CD4-positive, alpha-beta T cell (primary cell): ENCODE results near the gene ST6GALNAC4. TPM values are rescaled to one million over a fixed set of nuclear protein-coding genes. Genes with fewer than 3 reads are reported as not detected.

ENCODE experiments used
- ATAC-seq: fragments of 200-7000 bp; cut with Tn5 transposase; one replicate; pipeline ENCODE4 v1.10.0; 2022; ENCODE audit warnings: mild to moderate bottlenecking; ENCODE audit not compliant: poor library complexity
- CTCF ChIA-PET: fragments of 350-600 bp; sonication (Branson Sonifier 250); formaldehyde crosslinking; loops from one replicate; lab custom pipeline; 2021; ENCODE audit warnings: antibody characterized with exemption, inconsistent platforms; lab: Charles Lee
- POLR2A ChIA-PET: fragments of 350-600 bp; sonication (Branson Sonifier 250); formaldehyde crosslinking; loops from one replicate; lab custom pipeline; 2021; ENCODE audit warnings: antibody characterized with exemption, inconsistent platforms; lab: Charles Lee
- DNase-seq, 14 experiments: peaks; one replicate each; pipeline ENCODE4 v3.0.0-alpha.2; 2013 to 2020; ENCODE audit warnings: mixed read lengths in 2 of 14
- H3K27ac ChIP-seq, 2 donors: one replicate each; pipeline versions ENCODE4 v1.5.1 to v1.7.0; 2013; ENCODE audit warnings: low read length in 2 of 2, low read depth in 1 of 2, mild to moderate bottlenecking in 1 of 2
- H3K27me3 ChIP-seq, 2 experiments: 1 replicate in 1 of 2; 2 replicates in 1 of 2; pipeline versions ENCODE4 v1.6.1 to v1.7.0; 2013; ENCODE audit warnings: low read length in 2 of 2, control low read depth in 1 of 2, mild to moderate bottlenecking in 1 of 2, moderate library complexity in 1 of 2; ENCODE audit not compliant: insufficient read depth in 2 of 2, control insufficient read depth in 1 of 2
- H3K36me3 ChIP-seq: one replicate; pipeline ENCODE4 v1.6.1; 2013; ENCODE audit warnings: low read length, control low read depth; ENCODE audit not compliant: insufficient read depth
- H3K4me1 ChIP-seq: one replicate; pipeline ENCODE4 v1.6.1; 2013; ENCODE audit warnings: low read length, control low read depth; ENCODE audit not compliant: insufficient read depth
- H3K4me3 ChIP-seq: one replicate; pipeline ENCODE4 v1.5.1; 2013; ENCODE audit warnings: mild to moderate bottlenecking, low read length, moderate library complexity
- H3K9me3 ChIP-seq, 2 experiments: 1 replicate in 1 of 2; 2 replicates in 1 of 2; pipeline versions ENCODE4 v1.6.1 to v1.7.0; 2013; ENCODE audit warnings: low read length in 2 of 2, mild to moderate bottlenecking in 2 of 2, control low read depth in 1 of 2, moderate library complexity in 1 of 2; ENCODE audit not compliant: control insufficient read depth in 1 of 2, insufficient read depth in 1 of 2
- H3K27ac Mint-ChIP-seq: one replicate; pipeline ENCODE4 v1.8.0; 2020; ENCODE audit warnings: mixed read lengths
- H3K27me3 Mint-ChIP-seq: one replicate; pipeline ENCODE4 v1.8.0; 2021; ENCODE audit warnings: mixed read lengths
- H3K36me3 Mint-ChIP-seq: one replicate; pipeline ENCODE4 v1.8.0; 2021; ENCODE audit warnings: low read depth, mixed read lengths
- H3K4me1 Mint-ChIP-seq: one replicate; pipeline ENCODE4 v1.8.0; 2021; ENCODE audit warnings: low read depth, mixed read lengths
- H3K4me3 Mint-ChIP-seq: one replicate; pipeline ENCODE4 v1.8.0; 2020; ENCODE audit warnings: mild to moderate bottlenecking, mixed read lengths
- H3K9me3 Mint-ChIP-seq: one replicate; pipeline ENCODE4 v1.8.0; 2020; ENCODE audit warnings: mixed read lengths
- CTCF ChIP-seq: fragments of 200-600 bp; IDR thresholded peaks from one replicate; pipeline ENCODE4 v1.8.0; 2022; ENCODE audit warnings: antibody characterized with exemption, mild to moderate bottlenecking
- intact Hi-C, 2 experiments: fragments of 100-400 bp; cut with DNase I in 1 of 2; cut with micrococcal nuclease in 1 of 2; formaldehyde crosslinking; loops; one replicate each; pipeline versions ENCODE4 v1.15.1 to v1.9.0; 2023 to 2025; cut with DNase I, micrococcal nuclease
- total RNA-seq, 174 experiments: library from RNA in 2 of 174; stranded (reverse) in 2 of 174; gene quantifications; one replicate each; pipeline ENCODE4 v1.2.3 and lab custom pipeline; 2021 to 2026

The ST6GALNAC4 gene
- total RNA-seq, 2 experiments from 2014 or later, result 28.7 to 30.2 TPM

DNA sequence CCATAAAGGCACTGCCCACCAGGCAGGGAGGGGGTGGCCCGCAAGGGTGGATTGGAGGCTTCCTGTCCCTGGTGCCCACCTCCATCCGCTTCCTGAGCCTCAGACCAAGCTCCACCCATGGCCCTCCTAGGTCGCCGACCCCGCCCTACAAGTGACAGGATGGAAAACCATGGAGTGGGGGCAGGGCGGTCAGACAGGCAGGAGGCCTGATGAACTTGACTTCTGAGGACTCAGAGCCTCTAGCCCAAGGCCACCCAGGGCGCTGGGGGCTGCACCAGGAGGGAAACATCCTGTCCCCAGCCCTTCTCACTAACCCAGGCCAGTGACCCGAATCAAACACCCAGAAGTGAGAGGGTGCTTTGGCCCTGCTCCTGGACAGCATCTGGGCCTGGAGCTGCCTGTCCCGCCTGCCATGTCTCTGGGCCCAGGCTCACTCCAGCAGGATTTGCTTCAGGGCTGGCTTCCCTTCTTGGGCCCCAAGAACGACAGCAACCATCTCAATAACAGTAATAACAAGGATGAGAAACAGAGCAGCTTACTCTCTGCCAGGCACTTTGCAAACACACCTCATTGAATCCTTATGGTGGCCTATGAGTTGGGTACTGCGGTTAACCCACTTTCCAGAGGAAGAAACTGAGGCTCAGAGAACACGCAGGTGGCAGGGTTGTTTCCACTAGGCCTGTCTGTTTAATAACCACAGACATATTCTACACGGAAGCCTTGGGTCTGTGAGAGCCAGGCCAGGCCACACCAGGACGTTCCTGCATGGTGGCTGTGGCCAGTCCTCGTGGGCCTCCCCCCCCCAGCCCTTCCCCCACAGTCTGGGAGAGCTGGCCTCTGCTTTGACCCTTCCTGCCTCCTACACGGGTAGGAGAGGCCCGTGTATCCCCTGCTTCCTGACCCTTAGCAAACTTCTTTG is 13.0 kb downstream of the ST6GALNAC4 start:
- H3K27me3 Mint-ChIP-seq, result no peaks in the 10 kb centered on the region
- H3K4me3 Mint-ChIP-seq, result peak overlapping the region; percentile 89
- CTCF ChIA-PET, result interaction anchor here (1.0 kb wide), 1 partner anchor 34 kb away, joined by 5 read pairs; no protein-coding TSS in a partner anchor
- intact Hi-C loops, result no loop called here
- peaks cover 26% of the 10 kb centered on the region for H3K36me3 Mint-ChIP-seq
- peaks cover 70% of the 10 kb centered on the region for H3K4me1 ChIP-seq
- peak overlapping the region; percentile 95 to 98 for H3K27ac ChIP-seq
- no peaks in the 10 kb centered on the region for H3K27me3 ChIP-seq
- peak overlapping the region; percentile 63 for H3K4me3 ChIP-seq
- H3K27ac Mint-ChIP-seq, result peak overlapping the region; percentile 98
- no peak for ATAC-seq
- no peak for TF ChIP-seq CTCF
- no peaks in the 10 kb centered on the region for H3K9me3 ChIP-seq
- no peaks in the 10 kb centered on the region for H3K9me3 Mint-ChIP-seq
- peaks cover 12% of the 10 kb centered on the region for H3K36me3 ChIP-seq
- peak in 12 of 14 experiments; percentile 50 to 94 (median 61) for DNase-seq
- H3K4me1 Mint-ChIP-seq, result peaks cover 61% of the 10 kb centered on the region
- POLR2A ChIA-PET, result interaction anchor here (0.6 to 5.0 kb wide), 10 partner anchors 12 to 297 kb away, joined by 3 to 77 read pairs (median 3); partner anchors contain the start of gene ST6GALNAC4

DNA sequence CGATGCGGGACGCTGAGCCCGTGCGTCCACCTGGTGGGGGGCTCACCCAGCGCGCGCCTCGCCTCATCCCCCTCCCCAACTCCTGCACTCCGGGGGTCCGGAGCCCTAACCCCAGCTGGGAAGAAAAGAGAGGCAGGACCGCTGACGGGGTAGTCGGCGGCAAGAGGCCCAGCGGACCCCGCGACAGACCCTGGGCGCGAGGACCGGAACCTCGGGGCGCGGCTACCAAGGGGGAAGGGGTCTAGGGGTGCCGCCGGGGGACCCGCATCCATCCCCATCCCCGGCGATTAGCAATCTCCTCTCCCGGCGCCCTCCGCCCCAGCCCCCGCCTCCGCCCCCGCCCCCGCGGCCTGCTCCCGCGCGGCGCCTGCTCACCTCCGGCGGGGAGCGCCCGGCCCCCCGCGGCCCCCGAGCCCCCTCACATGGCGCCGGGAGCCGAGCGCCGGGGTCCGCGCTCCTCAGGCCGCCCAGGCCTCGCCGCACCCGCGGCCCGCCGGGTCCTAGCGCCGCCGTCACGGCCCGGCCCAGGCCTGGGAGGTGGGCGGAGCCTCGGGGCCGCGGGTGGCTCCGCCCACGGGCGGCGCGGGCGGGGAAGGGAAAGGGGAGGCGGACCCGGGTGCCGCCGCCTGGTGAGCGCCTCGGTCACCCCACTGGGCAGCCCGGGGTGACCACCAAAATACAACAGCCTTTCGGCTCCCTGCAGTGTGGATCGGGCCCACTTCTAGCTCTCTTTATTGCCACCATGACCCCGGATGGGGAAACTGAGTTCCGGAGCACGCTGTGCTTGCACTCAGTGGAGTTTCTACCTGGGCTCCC is 17.5 kb downstream of the ST6GALNAC4 start, which contains the start of gene ST6GALNAC6:
ST6GALNAC6 (minus strand) TSS at position 476 of the 816 bp plus-strand sequence. CDS start 1,622 bp downstream, outside the sequence.
- no peak for TF ChIP-seq CTCF
- H3K27ac Mint-ChIP-seq, result peak within 1 kb of the TSS; percentile 86
- ChIA-PET CTCF (interaction anchor here (0.8 to 2.2 kb wide), 3 partner anchors 11 to 165 kb away, joined by 4 to 6 read pairs (median 5); partner anchors contain the start of gene TOR2A), POLR2A (interaction anchor here (0.8 to 3.1 kb wide), 8 partner anchors 11 to 225 kb away, joined by 3 to 16 read pairs (median 3); partner anchors contain the start of genes CDK9, PIP5KL1 and ST6GALNAC4)
- Histone ChIP-seq H3K36me3 (peaks cover 27% of the 10 kb centered on the region), H3K9me3 (peaks cover 13 to 24% of the 10 kb centered on the region in 2 experiments), H3K27me3 (no peaks in the 10 kb centered on the region), H3K4me1 (peaks cover 64% of the 10 kb centered on the region), H3K4me3 (peak within 1 kb of the TSS; percentile 89), H3K27ac (peak within 1 kb of the TSS; percentile 36 to 56)
- DNase-seq, result peak in 13 of 14 experiments; percentile 32 to 86 (median 61)
- peak within 1 kb of the TSS; percentile 95 for H3K4me3 Mint-ChIP-seq
- intact Hi-C loops, result loop anchor here (1.0 to 5.0 kb wide), 2 partner anchors 18 to 37 kb away; partner anchors contain the start of gene ST6GALNAC4 (in 1 of the 2)
- H3K36me3 Mint-ChIP-seq, result peaks cover 50% of the 10 kb centered on the region
- ATAC-seq, result peak; percentile 76
- peaks cover 45% of the 10 kb centered on the region for H3K4me1 Mint-ChIP-seq
- H3K27me3 Mint-ChIP-seq, result no peaks in the 10 kb centered on the region
- H3K9me3 Mint-ChIP-seq, result no peaks in the 10 kb centered on the region
